ENCODE data around the gene CPM.

- TF ChIP-seq POLR2A (IDR thresholded peaks at IDR 0.05; ENCODE audit: low read depth, low read length) = no peak
- no peak for TF ChIP-seq POLR2AphosphoS5 (IDR thresholded peaks at IDR 0.05; ENCODE audit: low read depth, low read length)
- TF ChIP-seq TAF1 (IDR thresholded peaks at IDR 0.05; ENCODE audit: borderline replicate concordance, low read depth, low read length) = no peak
Observed at GRCh38 chr12:68878283-68878682, 54.7 kb downstream of the CPM start.

All from GM12892 (cell line).